Measurements from ENCODE around the gene ACP2.

DNA sequence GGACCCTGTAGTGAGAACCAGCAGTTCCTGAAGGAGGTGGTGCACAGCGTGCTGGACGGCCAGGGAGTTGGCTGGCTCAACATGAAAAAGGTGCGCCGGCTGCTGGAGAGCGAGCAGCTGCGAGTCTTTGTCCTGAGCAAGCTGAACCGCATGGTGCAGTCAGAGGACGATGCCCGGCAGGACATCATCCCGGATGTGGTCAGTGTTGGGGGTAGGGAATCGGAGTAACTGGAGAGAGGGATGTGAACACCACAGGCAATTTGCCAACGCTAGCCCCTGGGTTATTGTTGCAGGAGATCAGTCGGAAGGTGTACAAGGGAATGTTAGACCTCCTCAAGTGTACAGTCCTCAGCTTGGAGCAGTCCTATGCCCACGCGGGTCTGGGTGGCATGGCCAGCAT, 41.2 kb upstream of the ACP2 start:
- TF ChIP-seq, protein P1, sequence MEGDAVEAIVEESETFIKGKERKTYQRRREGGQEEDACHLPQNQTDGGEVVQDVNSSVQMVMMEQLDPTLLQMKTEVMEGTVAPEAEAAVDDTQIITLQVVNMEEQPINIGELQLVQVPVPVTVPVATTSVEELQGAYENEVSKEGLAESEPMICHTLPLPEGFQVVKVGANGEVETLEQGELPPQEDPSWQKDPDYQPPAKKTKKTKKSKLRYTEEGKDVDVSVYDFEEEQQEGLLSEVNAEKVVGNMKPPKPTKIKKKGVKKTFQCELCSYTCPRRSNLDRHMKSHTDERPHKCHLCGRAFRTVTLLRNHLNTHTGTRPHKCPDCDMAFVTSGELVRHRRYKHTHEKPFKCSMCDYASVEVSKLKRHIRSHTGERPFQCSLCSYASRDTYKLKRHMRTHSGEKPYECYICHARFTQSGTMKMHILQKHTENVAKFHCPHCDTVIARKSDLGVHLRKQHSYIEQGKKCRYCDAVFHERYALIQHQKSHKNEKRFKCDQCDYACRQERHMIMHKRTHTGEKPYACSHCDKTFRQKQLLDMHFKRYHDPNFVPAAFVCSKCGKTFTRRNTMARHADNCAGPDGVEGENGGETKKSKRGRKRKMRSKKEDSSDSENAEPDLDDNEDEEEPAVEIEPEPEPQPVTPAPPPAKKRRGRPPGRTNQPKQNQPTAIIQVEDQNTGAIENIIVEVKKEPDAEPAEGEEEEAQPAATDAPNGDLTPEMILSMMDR (IDR thresholded peaks at IDR 0.05), result no peak
- no peak for TF ChIP-seq POLR2A (IDR thresholded peaks at IDR 0.05)

All from adrenal gland (tissue), 5 donors.